Colon (tissue), 2 donors: ENCODE measurements around the gene ARHGEF28.

ENCODE experiments used
- FAIRE-seq: peaks from 2 replicates; lab custom pipeline; 2012; peaks lifted over from hg19 to GRCh38; lab: Jason Lieb, UNC
- donor health status: control.
- donor health status: control.

Gene ARHGEF28

GRCh38 chr5:73815631-73816030 lies 189.6 kb downstream of the ARHGEF28 start:
- FAIRE-seq: no peak

- no peak for FAIRE-seq
These were observed 190.8 kb downstream of the ARHGEF28 start for GRCh38 chr5:73816656-73817420.

- no peak for FAIRE-seq
These were observed 192.4 kb downstream of the ARHGEF28 start for GRCh38 chr5:73818357-73818756.

- FAIRE-seq: no peak
These were observed 194.3 kb downstream of the ARHGEF28 start for GRCh38 chr5:73820326-73820725.

GRCh38 chr5:73821003-73821402 lies 195.0 kb downstream of the ARHGEF28 start:
- no peak for FAIRE-seq

GRCh38 chr5:73822278-73822988 lies 196.4 kb downstream of the ARHGEF28 start:
- no peak for FAIRE-seq

- no peak for FAIRE-seq
These were observed 197.0 kb downstream of the ARHGEF28 start for GRCh38 chr5:73822989-73823339.

- no peak for FAIRE-seq
These were observed 197.5 kb downstream of the ARHGEF28 start for GRCh38 chr5:73823508-73823925.

GRCh38 chr5:73825199-73825598 lies 199.2 kb downstream of the ARHGEF28 start:
- FAIRE-seq: no peak

GRCh38 chr5:73825736-73826135 lies 199.7 kb downstream of the ARHGEF28 start:
- no peak for FAIRE-seq

GRCh38 chr5:73826301-73827105 lies 200.5 kb downstream of the ARHGEF28 start:
- no peak for FAIRE-seq

- FAIRE-seq: no peak
These were observed 201.1 kb downstream of the ARHGEF28 start for GRCh38 chr5:73827106-73827450.

- FAIRE-seq: no peak
These were observed 202.5 kb downstream of the ARHGEF28 start for GRCh38 chr5:73828465-73828864.

- no peak for FAIRE-seq
These were observed 204.7 kb downstream of the ARHGEF28 start for GRCh38 chr5:73830646-73831045.

GRCh38 chr5:73831066-73831465 lies 205.1 kb downstream of the ARHGEF28 start:
- FAIRE-seq: no peak

- no peak for FAIRE-seq
These were observed 208.7 kb downstream of the ARHGEF28 start for GRCh38 chr5:73834693-73835092.

GRCh38 chr5:73835726-73836125 lies 209.7 kb downstream of the ARHGEF28 start:
- FAIRE-seq: no peak

- peak; percentile 28 for FAIRE-seq
These were observed 210.6 kb downstream of the ARHGEF28 start for GRCh38 chr5:73836607-73837006.

- FAIRE-seq: no peak
These were observed 212.9 kb downstream of the ARHGEF28 start for GRCh38 chr5:73838901-73839300.

GRCh38 chr5:73841641-73842040 lies 215.6 kb downstream of the ARHGEF28 start:
- FAIRE-seq: no peak

GRCh38 chr5:73844165-73844564 lies 218.2 kb downstream of the ARHGEF28 start:
- FAIRE-seq: no peak

- FAIRE-seq: no peak
These were observed 225.6 kb downstream of the ARHGEF28 start for GRCh38 chr5:73851471-73852181.
